GM12892 (cell line): ENCODE data around the gene RNF146.

Experiments used
- POLR2A ChIP-seq: IDR thresholded peaks from 2 replicates; pipeline ENCODE4 v1.6.1; 2011; ENCODE audit warnings: low read depth, low read length, control low read depth
- TAF1 ChIP-seq: IDR thresholded peaks from 2 replicates; pipeline ENCODE4 v1.6.1; 2011; ENCODE audit warnings: low read depth, mild to moderate bottlenecking, control low read depth, low read length, borderline replicate concordance

GRCh38 chr6:127243501-127243900 lies 23.2 kb upstream of the RNF146 start:
- TF ChIP-seq POLR2A (no peak), TAF1 (no peak)
